GM12878 (cell line): Measurements from ENCODE around the gene ZNF610. TPM values are rescaled to one million over a fixed set of nuclear protein-coding genes. Genes with fewer than 3 reads are reported as not detected.
A peak's percentile ranks its signal among the peaks of the same experiment; 100 is the strongest.

ENCODE experiments used
- CEBPB ChIP-seq, 2 experiments: fragments of 150-350 bp in 1 of 2; IDR thresholded peaks; 2 replicates each; pipeline ENCODE4 v1.6.1; 2012 to 2014; ENCODE audit warnings: low read depth in 2 of 2, low read length in 2 of 2, borderline replicate concordance in 1 of 2, inconsistent platforms in 1 of 2
- FOS ChIP-seq: IDR thresholded peaks from 3 replicates; pipeline ENCODE4 v1.6.1; 2011; ENCODE audit warnings: borderline replicate concordance; ENCODE audit not compliant: insufficient read length; ENCODE audit errors: extremely low read depth
- FOXK2 ChIP-seq: fragments of 450-650 bp; IDR thresholded peaks from 2 replicates; pipeline ENCODE4 v1.6.1; 2017; ENCODE audit warnings: mild to moderate bottlenecking, moderate library complexity
- HDAC2 ChIP-seq: fragments of 200-600 bp; sonication (generic); IDR thresholded peaks from 2 replicates; pipeline ENCODE4 v1.6.1; 2017
- IRF4 ChIP-seq: IDR thresholded peaks from 2 replicates; pipeline ENCODE4 v1.6.1; 2011; ENCODE audit warnings: low read depth, low read length
- JUND ChIP-seq: IDR thresholded peaks from 2 replicates; pipeline ENCODE4 v1.6.1; 2012; ENCODE audit warnings: low read depth, mild to moderate bottlenecking, low read length, improper control_type of control experiment, moderate library complexity
- NRF1 ChIP-seq: conservative IDR thresholded peaks from 2 replicates; pipeline ENCODE4 v1.6.1; 2011; ENCODE audit warnings: mild to moderate bottlenecking, low read depth, low read length, improper control_type of control experiment
- POLR2A ChIP-seq: IDR thresholded peaks from 2 replicates; pipeline ENCODE4 v1.6.1; 2011; ENCODE audit warnings: low read depth, mild to moderate bottlenecking, low read length
- POLR2AphosphoS2 ChIP-seq: IDR thresholded peaks from 2 replicates; pipeline ENCODE4 v1.6.1; 2011; ENCODE audit warnings: low read depth, mild to moderate bottlenecking, low read length, improper control_type of control experiment, moderate library complexity
- SIX5 ChIP-seq: IDR thresholded peaks from 2 replicates; pipeline ENCODE4 v1.6.1; 2011; ENCODE audit warnings: mild to moderate bottlenecking, low read depth, low read length, moderate library complexity; ENCODE audit not compliant: severe bottlenecking
- SRF ChIP-seq, 2 experiments: IDR thresholded peaks; 2 replicates each; pipeline ENCODE4 v1.6.1; 2011; ENCODE audit warnings: low read depth in 2 of 2, low read length in 2 of 2, mild to moderate bottlenecking in 1 of 2, moderate library complexity in 1 of 2
- USF1 ChIP-seq: IDR thresholded peaks from 2 replicates; pipeline ENCODE4 v1.6.1; 2011; ENCODE audit warnings: borderline replicate concordance, low read depth, mild to moderate bottlenecking, moderate library complexity, mixed read lengths, low read length; ENCODE audit not compliant: insufficient read depth; ENCODE audit errors: extremely low read length
- YY1 ChIP-seq: IDR thresholded peaks from 2 replicates; pipeline ENCODE4 v1.6.1; 2011; ENCODE audit warnings: low read depth, mild to moderate bottlenecking, low read length
- ZSCAN29 ChIP-seq: fragments of 450-650 bp; IDR thresholded peaks from 2 replicates; pipeline ENCODE4 v1.6.1; 2017; ENCODE audit warnings: mild to moderate bottlenecking, moderate library complexity
- polyA plus RNA-seq, 11 experiments: library from polyadenylated mRNA; depleted of rRNA in 4 of 11; unstranded in 6 of 11; stranded (reverse) in 5 of 11; fragments of >200 nt; fragmentation: Nextera tagmentation in 4 of 11; fragmentation: Illumina TruSeq in 1 of 11; extraction: Ambion mirVana in 4 of 11; extraction: Trizol in 1 of 11; gene quantifications; 1 replicate in 1 of 11; 2 replicates in 10 of 11; pipeline versions ENCODE4 v1.2.1 to v1.2.3, GENCODE V29; 2011 to 2016; ENCODE audit warnings: inconsistent platforms in 2 of 11, missing spikeins in 2 of 11, low read depth in 1 of 11
- total RNA-seq, 4 experiments: library from RNA; depleted of rRNA in 3 of 4; stranded (reverse); fragments of >200 nt in 3 of 4; fragmentation: Illumina TruSeq in 1 of 4; extraction: Trizol in 1 of 4; gene quantifications; 2 replicates each; pipeline versions ENCODE4 v1.2.1 to v1.2.3, GENCODE V29; 2013 to 2021
- TF ChIP-seq, protein P1 (sequence below): fragments of 450-650 bp; IDR thresholded peaks from 2 replicates; pipeline ENCODE4 v1.6.1; 2017; ENCODE audit warnings: antibody characterized with exemption, mild to moderate bottlenecking, moderate library complexity
- TF ChIP-seq, protein P2 (sequence below): IDR thresholded peaks from 2 replicates; pipeline ENCODE4 v1.6.1; 2012; ENCODE audit warnings: mild to moderate bottlenecking, low read depth, low read length
- TF ChIP-seq, protein P3 (sequence below): fragments of 450-650 bp; formaldehyde crosslinking; IDR thresholded peaks from 2 replicates; pipeline ENCODE4 v1.5.0; 2022; ENCODE audit warnings: mild to moderate bottlenecking, missing genetic modification characterization

ZNF610 gene
- total and polyA plus RNA-seq, 10 of the 15 experiments (the other 5 are each of a cell fraction or from before 2014, with no cell fraction given) = 0.11 to 1.2 (median 0.53) TPM

DNA sequence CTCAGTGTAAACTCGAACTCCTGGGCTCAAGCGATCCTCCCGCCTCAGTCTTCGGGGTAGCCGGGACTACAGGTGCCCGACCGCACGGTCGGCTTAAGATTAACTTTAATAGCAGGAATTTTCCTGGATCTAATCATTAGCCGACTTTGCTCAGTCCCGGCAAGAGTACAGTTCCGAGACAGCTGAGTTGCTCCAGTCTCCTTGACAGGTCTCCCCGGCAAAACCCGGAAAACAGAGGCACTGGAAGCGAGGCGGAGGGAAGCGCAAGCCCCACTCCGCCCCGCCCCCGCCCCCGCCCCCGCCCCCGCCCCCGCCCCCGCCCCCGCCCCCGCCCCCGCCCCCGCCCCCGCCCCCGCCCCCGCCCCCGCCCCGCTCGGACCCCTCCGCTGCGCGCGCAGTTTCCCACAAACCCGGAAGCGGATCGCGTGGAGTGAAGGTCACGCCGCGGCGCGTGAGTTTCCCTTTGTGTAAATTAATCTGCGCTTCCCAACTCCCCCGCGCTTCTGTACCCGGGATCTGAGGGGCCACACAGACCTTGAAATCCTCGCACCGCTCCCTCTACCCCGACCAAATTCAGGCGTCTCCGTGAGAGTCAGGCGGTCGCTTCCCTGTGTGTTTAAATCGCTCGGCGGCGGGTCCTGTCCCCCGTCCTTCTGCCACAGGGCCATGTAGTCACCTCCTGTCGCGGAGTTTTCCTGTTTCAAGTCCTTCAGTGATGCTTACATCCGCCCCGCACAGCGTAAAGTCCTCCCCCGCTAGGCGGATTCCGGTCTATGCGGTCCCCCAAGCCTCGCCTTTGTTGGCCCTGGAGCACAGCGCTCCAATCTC lies 39.1 kb upstream of the ZNF610 start, which contains the start of gene ZNF480 (continued):
- TF ChIP-seq, protein P1, sequence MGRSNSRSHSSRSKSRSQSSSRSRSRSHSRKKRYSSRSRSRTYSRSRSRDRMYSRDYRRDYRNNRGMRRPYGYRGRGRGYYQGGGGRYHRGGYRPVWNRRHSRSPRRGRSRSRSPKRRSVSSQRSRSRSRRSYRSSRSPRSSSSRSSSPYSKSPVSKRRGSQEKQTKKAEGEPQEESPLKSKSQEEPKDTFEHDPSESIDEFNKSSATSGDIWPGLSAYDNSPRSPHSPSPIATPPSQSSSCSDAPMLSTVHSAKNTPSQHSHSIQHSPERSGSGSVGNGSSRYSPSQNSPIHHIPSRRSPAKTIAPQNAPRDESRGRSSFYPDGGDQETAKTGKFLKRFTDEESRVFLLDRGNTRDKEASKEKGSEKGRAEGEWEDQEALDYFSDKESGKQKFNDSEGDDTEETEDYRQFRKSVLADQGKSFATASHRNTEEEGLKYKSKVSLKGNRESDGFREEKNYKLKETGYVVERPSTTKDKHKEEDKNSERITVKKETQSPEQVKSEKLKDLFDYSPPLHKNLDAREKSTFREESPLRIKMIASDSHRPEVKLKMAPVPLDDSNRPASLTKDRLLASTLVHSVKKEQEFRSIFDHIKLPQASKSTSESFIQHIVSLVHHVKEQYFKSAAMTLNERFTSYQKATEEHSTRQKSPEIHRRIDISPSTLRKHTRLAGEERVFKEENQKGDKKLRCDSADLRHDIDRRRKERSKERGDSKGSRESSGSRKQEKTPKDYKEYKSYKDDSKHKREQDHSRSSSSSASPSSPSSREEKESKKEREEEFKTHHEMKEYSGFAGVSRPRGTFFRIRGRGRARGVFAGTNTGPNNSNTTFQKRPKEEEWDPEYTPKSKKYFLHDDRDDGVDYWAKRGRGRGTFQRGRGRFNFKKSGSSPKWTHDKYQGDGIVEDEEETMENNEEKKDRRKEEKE = no peak
- TF ChIP-seq IRF4 = no peak
- TF ChIP-seq, protein P2, sequence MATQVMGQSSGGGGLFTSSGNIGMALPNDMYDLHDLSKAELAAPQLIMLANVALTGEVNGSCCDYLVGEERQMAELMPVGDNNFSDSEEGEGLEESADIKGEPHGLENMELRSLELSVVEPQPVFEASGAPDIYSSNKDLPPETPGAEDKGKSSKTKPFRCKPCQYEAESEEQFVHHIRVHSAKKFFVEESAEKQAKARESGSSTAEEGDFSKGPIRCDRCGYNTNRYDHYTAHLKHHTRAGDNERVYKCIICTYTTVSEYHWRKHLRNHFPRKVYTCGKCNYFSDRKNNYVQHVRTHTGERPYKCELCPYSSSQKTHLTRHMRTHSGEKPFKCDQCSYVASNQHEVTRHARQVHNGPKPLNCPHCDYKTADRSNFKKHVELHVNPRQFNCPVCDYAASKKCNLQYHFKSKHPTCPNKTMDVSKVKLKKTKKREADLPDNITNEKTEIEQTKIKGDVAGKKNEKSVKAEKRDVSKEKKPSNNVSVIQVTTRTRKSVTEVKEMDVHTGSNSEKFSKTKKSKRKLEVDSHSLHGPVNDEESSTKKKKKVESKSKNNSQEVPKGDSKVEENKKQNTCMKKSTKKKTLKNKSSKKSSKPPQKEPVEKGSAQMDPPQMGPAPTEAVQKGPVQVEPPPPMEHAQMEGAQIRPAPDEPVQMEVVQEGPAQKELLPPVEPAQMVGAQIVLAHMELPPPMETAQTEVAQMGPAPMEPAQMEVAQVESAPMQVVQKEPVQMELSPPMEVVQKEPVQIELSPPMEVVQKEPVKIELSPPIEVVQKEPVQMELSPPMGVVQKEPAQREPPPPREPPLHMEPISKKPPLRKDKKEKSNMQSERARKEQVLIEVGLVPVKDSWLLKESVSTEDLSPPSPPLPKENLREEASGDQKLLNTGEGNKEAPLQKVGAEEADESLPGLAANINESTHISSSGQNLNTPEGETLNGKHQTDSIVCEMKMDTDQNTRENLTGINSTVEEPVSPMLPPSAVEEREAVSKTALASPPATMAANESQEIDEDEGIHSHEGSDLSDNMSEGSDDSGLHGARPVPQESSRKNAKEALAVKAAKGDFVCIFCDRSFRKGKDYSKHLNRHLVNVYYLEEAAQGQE = no peak
- TF ChIP-seq HDAC2 = no peak
- peak; percentile 99 for TF ChIP-seq ZSCAN29
- no peak for TF ChIP-seq CEBPB (IDR thresholded peaks at IDR 0.05; ENCODE audit: borderline replicate concordance in 1 of 2, low read depth in 2 of 2, low read length in 2 of 2)
- no peak for TF ChIP-seq FOS
- no peak for TF ChIP-seq USF1
- TF ChIP-seq NRF1 = no peak
- TF ChIP-seq POLR2AphosphoS2 = no peak
- TF ChIP-seq YY1 = no peak
- no peak for TF ChIP-seq SRF (IDR thresholded peaks at IDR 0.05; ENCODE audit: low read depth in 2 of 2, low read length in 2 of 2)
- no peak for TF ChIP-seq FOXK2
- TF ChIP-seq JUND = no peak
- no peak for TF ChIP-seq SIX5
- TF ChIP-seq, protein P3, sequence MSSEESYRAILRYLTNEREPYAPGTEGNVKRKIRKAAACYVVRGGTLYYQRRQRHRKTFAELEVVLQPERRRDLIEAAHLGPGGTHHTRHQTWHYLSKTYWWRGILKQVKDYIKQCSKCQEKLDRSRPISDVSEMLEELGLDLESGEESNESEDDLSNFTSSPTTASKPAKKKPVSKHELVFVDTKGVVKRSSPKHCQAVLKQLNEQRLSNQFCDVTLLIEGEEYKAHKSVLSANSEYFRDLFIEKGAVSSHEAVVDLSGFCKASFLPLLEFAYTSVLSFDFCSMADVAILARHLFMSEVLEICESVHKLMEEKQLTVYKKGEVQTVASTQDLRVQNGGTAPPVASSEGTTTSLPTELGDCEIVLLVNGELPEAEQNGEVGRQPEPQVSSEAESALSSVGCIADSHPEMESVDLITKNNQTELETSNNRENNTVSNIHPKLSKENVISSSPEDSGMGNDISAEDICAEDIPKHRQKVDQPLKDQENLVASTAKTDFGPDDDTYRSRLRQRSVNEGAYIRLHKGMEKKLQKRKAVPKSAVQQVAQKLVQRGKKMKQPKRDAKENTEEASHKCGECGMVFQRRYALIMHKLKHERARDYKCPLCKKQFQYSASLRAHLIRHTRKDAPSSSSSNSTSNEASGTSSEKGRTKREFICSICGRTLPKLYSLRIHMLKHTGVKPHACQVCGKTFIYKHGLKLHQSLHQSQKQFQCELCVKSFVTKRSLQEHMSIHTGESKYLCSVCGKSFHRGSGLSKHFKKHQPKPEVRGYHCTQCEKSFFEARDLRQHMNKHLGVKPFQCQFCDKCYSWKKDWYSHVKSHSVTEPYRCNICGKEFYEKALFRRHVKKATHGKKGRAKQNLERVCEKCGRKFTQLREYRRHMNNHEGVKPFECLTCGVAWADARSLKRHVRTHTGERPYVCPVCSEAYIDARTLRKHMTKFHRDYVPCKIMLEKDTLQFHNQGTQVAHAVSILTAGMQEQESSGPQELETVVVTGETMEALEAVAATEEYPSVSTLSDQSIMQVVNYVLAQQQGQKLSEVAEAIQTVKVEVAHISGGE (CRISPR knock-in tag) = no peak
- TF ChIP-seq POLR2A = peak; percentile 66
